ENCODE results near the gene LRRC30.

GRCh38 chr18:7237673-7238272 lies 6.9 kb downstream of the LRRC30 start:
- TF ChIP-seq GATA2 (IDR thresholded peaks at IDR 0.05; ENCODE audit: low read depth, low read length) (peak; percentile 91), GATA3 (IDR thresholded peaks at IDR 0.05; ENCODE audit: low read depth, low read length) (peak; percentile 67; the same call in 1 of the 2 replicates)

Measured in SH-SY5Y (cell line).